ENCODE results near the gene TNFRSF13B. TPM values are rescaled to one million over a fixed set of nuclear protein-coding genes. Genes with fewer than 3 reads are reported as not detected.

TNFRSF13B gene
- polyA plus RNA-seq, 1 donor (not counting 4 experiments of a cell fraction or from before 2014, with no cell fraction given) = not detected

- Histone ChIP-seq H3K4me1 (ENCODE audit: control insufficient read depth, extremely low read depth, insufficient read depth, low read length) (no peaks in the 10 kb centered on the region), H3K36me3 (ENCODE audit: control insufficient read depth in 2 of 2, extremely low read depth in 1 of 2, insufficient read depth in 2 of 2, low read length in 2 of 2) (no peaks in the 10 kb centered on the region), H3K9me3 (ENCODE audit: control insufficient read depth, low read depth, low read length) (peaks cover 3% of the 10 kb centered on the region), H2AFZ (ENCODE audit: control insufficient read depth, low read length) (no peak overlapping the region), H3K4me3 (ENCODE audit: control insufficient read depth in 2 of 3, extremely low read depth in 1 of 3, insufficient read depth in 2 of 3, low read depth in 1 of 3, low read length in 3 of 3) (no peak overlapping the region), H3K79me2 (ENCODE audit: control insufficient read depth, insufficient read depth, low read length) (no peaks in the 10 kb centered on the region), H3K27me3 (ENCODE audit: control insufficient read depth, extremely low read depth, insufficient read depth, low read length) (peaks cover 26% of the 10 kb centered on the region), H3K4me2 (ENCODE audit: control insufficient read depth, extremely low read depth, insufficient read depth, low read depth, low read length) (no peak overlapping the region), H4K20me1 (ENCODE audit: control insufficient read depth, extremely low read depth, insufficient read depth, low read length) (no peaks in the 10 kb centered on the region), H3K9ac (ENCODE audit: control insufficient read depth, extremely low read depth, insufficient read depth, low read length) (no peak overlapping the region), H3K27ac (ENCODE audit: control insufficient read depth, insufficient read depth, low read length) (no peak overlapping the region), H3K9me1 (ENCODE audit: control insufficient read depth, extremely low read depth, insufficient read depth, low read length) (no peaks in the 10 kb centered on the region)
- FAIRE-seq (no peak), DNase-seq (ENCODE audit: low read depth, low spot score) (no peak)
- no peak for TF ChIP-seq EZH2 (IDR thresholded peaks at IDR 0.05; ENCODE audit: low read length)
- TF ChIP-seq CTCF (optimal IDR thresholded peaks at IDR 0.05 in 1 of 3, IDR thresholded peaks at IDR 0.05 in 1 of 3, conservative IDR thresholded peaks at IDR 0.05 in 1 of 3; ENCODE audit: extremely low read depth in 1 of 3, insufficient read depth in 2 of 3, low read length in 3 of 3) = no peak
- dilution Hi-C loops (cut with MboI; ENCODE audit: extremely low pct_ligation_motif_present, low sequenced_read_pairs) = no loop called here
Observed at GRCh38 chr17:16947470-16947869, 24.4 kb downstream of the TNFRSF13B start.

- Histone ChIP-seq H3K36me3 (ENCODE audit: control insufficient read depth in 2 of 2, extremely low read depth in 1 of 2, insufficient read depth in 2 of 2, low read length in 2 of 2) (no peaks in the 10 kb centered on the region), H3K4me2 (ENCODE audit: control insufficient read depth, extremely low read depth, insufficient read depth, low read depth, low read length) (no peak overlapping the region), H3K79me2 (ENCODE audit: control insufficient read depth, insufficient read depth, low read length) (no peaks in the 10 kb centered on the region), H3K9ac (ENCODE audit: control insufficient read depth, extremely low read depth, insufficient read depth, low read length) (no peak overlapping the region), H3K4me1 (ENCODE audit: control insufficient read depth, extremely low read depth, insufficient read depth, low read length) (no peaks in the 10 kb centered on the region), H3K27ac (ENCODE audit: control insufficient read depth, insufficient read depth, low read length) (no peak overlapping the region), H3K9me3 (ENCODE audit: control insufficient read depth, low read depth, low read length) (peaks cover 3% of the 10 kb centered on the region), H3K4me3 (ENCODE audit: control insufficient read depth in 2 of 3, extremely low read depth in 1 of 3, insufficient read depth in 2 of 3, low read depth in 1 of 3, low read length in 3 of 3) (no peak overlapping the region), H4K20me1 (ENCODE audit: control insufficient read depth, extremely low read depth, insufficient read depth, low read length) (no peaks in the 10 kb centered on the region), H3K27me3 (ENCODE audit: control insufficient read depth, extremely low read depth, insufficient read depth, low read length) (peaks cover 26% of the 10 kb centered on the region), H2AFZ (ENCODE audit: control insufficient read depth, low read length) (no peak overlapping the region), H3K9me1 (ENCODE audit: control insufficient read depth, extremely low read depth, insufficient read depth, low read length) (no peaks in the 10 kb centered on the region)
- dilution Hi-C loops (cut with MboI; ENCODE audit: extremely low pct_ligation_motif_present, low sequenced_read_pairs) = no loop called here
- no peak for DNase-seq (ENCODE audit: low read depth, low spot score)
- TF ChIP-seq CTCF (optimal IDR thresholded peaks at IDR 0.05 in 1 of 3, IDR thresholded peaks at IDR 0.05 in 1 of 3, conservative IDR thresholded peaks at IDR 0.05 in 1 of 3; ENCODE audit: extremely low read depth in 1 of 3, insufficient read depth in 2 of 3, low read length in 3 of 3) (peak in 1 of 3 experiments; percentile 7), EZH2 (IDR thresholded peaks at IDR 0.05; ENCODE audit: low read length) (no peak)
- FAIRE-seq = no peak
Observed at GRCh38 chr17:16945663-16946218, 26.2 kb downstream of the TNFRSF13B start.
